Diencephalon (tissue), 1 donor: ENCODE measurements around the gene SPATA1. TPM values are rescaled to one million over a fixed set of nuclear protein-coding genes. Genes with fewer than 3 reads are reported as not detected.

Experiments
- total RNA-seq: library from RNA; depleted of rRNA; stranded (reverse); fragments of >200 nt; gene quantifications from one replicate; pipeline ENCODE4 v1.2.3, GENCODE V29; 2014

The SPATA1 gene, protein sequence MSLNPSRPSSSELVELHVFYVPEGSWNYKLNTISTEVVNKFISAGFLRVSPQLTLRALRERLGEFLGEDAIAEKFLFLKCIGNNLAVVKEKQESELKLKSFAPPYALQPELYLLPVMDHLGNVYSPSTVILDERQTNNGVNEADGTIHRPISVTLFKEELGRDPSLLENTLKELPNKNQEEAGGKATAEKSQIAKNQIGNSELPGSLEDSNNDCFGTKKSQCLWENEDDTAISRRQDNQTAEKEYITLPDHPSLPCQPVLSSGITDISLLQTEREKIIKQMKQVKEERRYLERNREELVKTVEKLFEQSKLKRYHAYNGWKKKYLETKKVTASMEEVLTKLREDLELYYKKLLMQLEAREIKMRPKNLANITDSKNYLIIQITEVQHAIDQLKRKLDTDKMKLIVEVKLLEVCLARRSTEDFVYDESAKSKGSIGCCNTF
- total RNA-seq: 1.4 TPM

DNA sequence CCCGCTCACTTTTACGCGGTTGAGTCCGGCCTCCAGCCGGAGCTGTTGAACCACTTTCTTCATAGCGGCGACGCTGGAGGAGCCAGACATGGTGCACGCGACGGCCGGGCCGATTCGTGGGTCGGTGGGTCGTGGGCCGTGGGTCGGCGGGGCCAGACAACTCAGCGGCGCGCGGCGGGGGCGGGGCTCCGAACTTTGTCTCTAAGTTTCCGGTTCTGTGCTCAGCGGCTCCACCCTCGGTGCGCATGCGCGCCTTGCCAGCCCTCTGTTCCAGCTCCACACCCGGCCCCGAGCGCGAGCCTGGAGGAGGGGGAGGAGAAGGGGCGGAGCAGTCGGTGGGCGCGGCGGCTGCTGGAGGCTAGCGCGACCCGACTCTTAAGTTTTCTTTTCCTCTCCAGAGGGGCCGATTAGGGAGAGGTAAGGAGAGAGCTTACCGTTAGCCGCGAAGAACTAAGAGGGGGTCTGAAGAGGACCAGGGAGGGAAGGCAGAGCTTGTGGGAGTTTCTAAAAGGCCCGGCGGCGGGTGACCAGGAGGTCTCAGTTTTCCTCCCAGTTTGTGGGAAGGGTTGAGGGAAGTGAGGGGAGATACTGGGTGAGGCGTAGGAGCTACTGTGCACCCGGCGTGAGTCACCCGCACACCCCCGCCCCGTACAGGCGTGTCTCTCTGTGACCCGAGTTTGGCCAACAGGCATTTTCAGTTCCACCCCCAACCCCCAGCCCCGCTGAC lies at the start of gene SPATA1, which contains the start of gene GNG5:
SPATA1 (plus strand) TSS at position 385 of the 727 bp plus-strand sequence. CDS start 9,974 bp downstream, outside the sequence.
GNG5 (minus strand) TSS at position 580 of the 727 bp plus-strand sequence; CDS start at position 90, 490 bp downstream.

DNA sequence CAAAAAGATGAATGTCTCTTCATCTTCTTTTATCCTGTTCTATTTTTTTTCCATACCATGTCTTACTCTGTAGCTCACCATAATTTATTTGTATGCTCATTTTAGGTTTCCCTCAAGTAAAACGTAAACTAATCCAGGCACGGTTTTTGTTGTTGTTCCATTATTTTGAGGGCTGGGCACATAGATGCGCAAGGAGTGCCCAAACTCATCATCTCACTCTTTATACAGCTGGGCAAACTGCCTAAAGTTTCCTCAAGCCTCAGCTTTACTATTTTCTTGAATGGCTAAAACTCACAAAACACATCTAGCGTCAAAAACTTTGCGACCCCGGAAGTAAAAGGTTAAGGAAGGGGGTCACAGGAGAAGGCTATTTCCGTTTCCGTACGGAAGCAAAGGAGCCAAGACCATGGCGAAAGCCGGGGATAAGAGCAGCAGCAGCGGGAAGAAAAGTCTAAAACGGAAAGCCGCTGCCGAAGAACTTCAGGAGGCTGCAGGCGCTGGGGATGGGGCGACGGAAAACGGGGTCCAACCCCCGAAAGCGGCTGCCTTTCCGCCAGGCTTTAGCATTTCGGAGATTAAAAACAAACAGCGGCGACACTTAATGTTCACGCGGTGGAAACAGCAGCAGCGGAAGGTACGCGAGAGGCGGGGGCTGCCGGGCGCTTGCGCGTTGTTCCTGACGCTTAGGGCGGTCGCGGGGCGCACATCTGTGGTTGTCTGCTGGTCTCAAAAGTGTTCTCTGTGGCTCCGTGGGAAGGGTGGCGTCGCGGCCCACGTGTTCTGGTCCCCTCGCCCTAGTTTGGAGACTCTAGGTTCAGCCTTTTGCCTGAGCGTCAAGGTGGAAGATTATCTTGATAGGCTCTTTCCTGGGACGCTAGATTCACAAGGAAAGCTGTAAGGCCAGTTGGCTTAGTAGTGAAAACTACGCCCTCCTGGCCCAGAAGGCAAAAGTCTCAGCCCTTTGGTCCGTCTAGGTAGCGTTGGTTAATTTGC lies 27.0 kb upstream of the SPATA1 start, which contains the start of gene RPF1:
RPF1 (plus strand) TSS at position 391 of the 993 bp plus-strand sequence; CDS start at position 407, 16 bp downstream.

DNA sequence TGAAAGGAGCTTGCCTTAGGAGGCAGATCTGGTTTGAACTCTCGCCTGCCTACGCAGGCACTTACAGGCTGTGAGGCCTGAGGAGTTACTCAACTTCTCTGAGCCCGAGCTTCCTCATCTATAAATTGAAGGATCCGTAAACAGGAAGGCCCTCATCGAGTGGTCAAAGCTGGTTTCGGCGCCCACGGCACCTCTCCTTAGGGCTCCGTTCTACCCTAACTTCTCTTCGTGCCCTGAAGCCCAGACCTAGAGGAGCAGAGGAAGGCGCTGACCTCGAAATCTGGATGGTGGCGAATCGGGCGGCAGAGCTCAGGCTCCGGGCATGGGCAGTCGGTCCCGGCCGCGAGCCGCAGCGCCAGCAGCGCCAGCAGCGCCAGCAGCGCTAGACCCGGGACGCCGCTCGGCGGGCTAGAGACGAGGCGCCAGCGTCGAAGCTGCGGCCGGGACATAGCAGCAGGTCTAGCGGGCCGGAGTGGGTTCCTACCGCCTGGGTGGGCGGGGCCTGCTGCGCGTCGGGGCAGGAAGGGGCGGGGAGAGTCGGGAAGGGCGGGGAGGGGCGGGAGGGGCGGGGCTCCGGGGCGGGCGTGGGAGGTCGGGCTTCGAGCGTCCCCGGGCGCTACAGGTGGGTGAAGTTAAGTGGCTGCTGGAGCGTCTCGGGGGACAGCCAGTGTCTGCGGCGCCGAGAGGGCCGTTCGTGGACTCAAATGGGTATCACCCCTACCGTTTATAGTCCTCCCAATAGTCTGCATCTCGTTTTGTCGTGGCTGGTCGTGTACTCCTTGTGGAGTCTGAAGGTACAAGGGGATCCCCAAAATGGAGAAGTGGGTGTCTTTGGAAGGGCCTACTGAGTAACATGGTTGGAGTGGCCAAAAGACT lies 68.0 kb downstream of the SPATA1 start, which contains the start of gene CTBS:
CTBS (minus strand) TSS at position 474 of the 876 bp plus-strand sequence; CDS start at position 449, 25 bp downstream.

Other genes with a start within 250 kb of the SPATA1 start
- 7.8 TPM for gene SAMD13, start 204.7 kb upstream of the SPATA1 start, total RNA-seq
- 0.23 TPM for gene DNASE2B, start 107.9 kb upstream of the SPATA1 start, total RNA-seq
- 29.8 TPM for gene RPF1, start 27.1 kb upstream of the SPATA1 start, total RNA-seq
- 6.7 TPM for gene GNG5, start 195 bp downstream of the SPATA1 start, total RNA-seq
- gene CTBS, start 68.1 kb downstream of the SPATA1 start, total RNA-seq: 3.7 TPM
- 27.0 TPM for gene SSX2IP, start 184.1 kb downstream of the SPATA1 start, total RNA-seq